ENCODE data around the gene HNRNPF.

- TF ChIP-seq CTCF (IDR thresholded peaks at IDR 0.05; ENCODE audit: extremely low read depth in 1 of 2, insufficient read depth in 1 of 2, low read depth in 1 of 2, low read length in 2 of 2) (no peak), JUN (IDR thresholded peaks at IDR 0.05; ENCODE audit: borderline replicate concordance, insufficient read depth, insufficient read length, low read depth) (no peak), MYC (IDR thresholded peaks at IDR 0.05; ENCODE audit: low read depth, low read length) (no peak), FOS (IDR thresholded peaks at IDR 0.05; ENCODE audit: borderline replicate concordance, insufficient read depth, low read length) (no peak), POLR2A (IDR thresholded peaks at IDR 0.05; ENCODE audit: low read depth, low read length) (no peak), EZH2 (IDR thresholded peaks at IDR 0.05; ENCODE audit: borderline replicate concordance, low read depth, low read length, severe bottlenecking) (no peak), POLR2AphosphoS5 (IDR thresholded peaks at IDR 0.05; ENCODE audit: insufficient read depth, low read depth, low read length) (no peak), MAX (IDR thresholded peaks at IDR 0.05; ENCODE audit: insufficient read depth, insufficient read length) (no peak), GATA2 (IDR thresholded peaks at IDR 0.05; ENCODE audit: insufficient read depth, insufficient read length, low read depth, low read length) (no peak)
Measured at GRCh38 chr10:43372765-43373361, 36.1 kb downstream of the HNRNPF start.
